ENCODE data around the gene CNTNAP4.

- TF ChIP-seq CTCF (IDR thresholded peaks at IDR 0.05; ENCODE audit: borderline replicate concordance, extremely low read depth, low read length, poor library complexity, severe bottlenecking) (no peak), EZH2 (IDR thresholded peaks at IDR 0.05; ENCODE audit: borderline replicate concordance, low read depth, low read length, severe bottlenecking) (no peak)
Observed at GRCh38 chr16:76466871-76467270, 189.7 kb downstream of the CNTNAP4 start.

Data from DND-41 (cell line).